ENCODE measurements around the gene TAF11. TPM values are rescaled to one million over a fixed set of nuclear protein-coding genes. Genes with fewer than 3 reads are reported as not detected.

The TAF11 gene
- total RNA-seq, 3 donors from 2014 or later (not counting 1 experiment from before 2014, with no cell fraction given), result 34.4 to 41.3 (median 36.2) TPM

GRCh38 chr6:34926655-34927054 lies 38.8 kb upstream of the TAF11 start:
- TF ChIP-seq CTCF (IDR thresholded peaks at IDR 0.05), result no peak
- Histone ChIP-seq H3K9me3 (ENCODE audit: control insufficient read depth, insufficient read depth, low read length) (no peaks in the 10 kb centered on the region), H3K36me3 (ENCODE audit: control insufficient read depth, insufficient read depth, low read length) (no peaks in the 10 kb centered on the region), H3K4me1 (ENCODE audit: control insufficient read depth, insufficient read depth, low read length) (no peaks in the 10 kb centered on the region), H3K27me3 (ENCODE audit: control insufficient read depth, insufficient read depth, low read length) (no peaks in the 10 kb centered on the region), H3K4me3 (ENCODE audit: low read length) (no peak overlapping the region), H3K27ac (ENCODE audit: low read length) (no peak overlapping the region)
- Mint-ChIP-seq H3K9me3 (no peaks in the 10 kb centered on the region), H3K36me3 (no peaks in the 10 kb centered on the region), H3K27ac (no peak overlapping the region), H3K4me1 (peaks cover 22 to 24% of the 10 kb centered on the region in 2 donors), H3K27me3 (ENCODE audit: low read depth in 2 of 2) (no peaks in the 10 kb centered on the region), H3K4me3 (no peak overlapping the region)
- ATAC-seq, result no peak
- intact Hi-C loops (cut with micrococcal nuclease), result no loop called here
- no peak for DNase-seq

- Histone ChIP-seq H3K4me1 (ENCODE audit: control insufficient read depth, insufficient read depth, low read length) (no peaks in the 10 kb centered on the region), H3K4me3 (ENCODE audit: low read length) (no peak overlapping the region), H3K27me3 (ENCODE audit: control insufficient read depth, insufficient read depth, low read length) (no peaks in the 10 kb centered on the region), H3K27ac (ENCODE audit: low read length) (no peak overlapping the region), H3K36me3 (ENCODE audit: control insufficient read depth, insufficient read depth, low read length) (no peaks in the 10 kb centered on the region), H3K9me3 (ENCODE audit: control insufficient read depth, insufficient read depth, low read length) (no peaks in the 10 kb centered on the region)
- H3K36me3 Mint-ChIP-seq, result no peaks in the 10 kb centered on the region
- intact Hi-C loops (cut with micrococcal nuclease), result no loop called here
- WGBS (ENCODE audit: insufficient coverage), result 96% methylated on average over 8 of the region's 9 CpGs
- no peaks in the 10 kb centered on the region for H3K27me3 Mint-ChIP-seq (ENCODE audit: low read depth in 2 of 2)
- no peaks in the 10 kb centered on the region for H3K9me3 Mint-ChIP-seq
- H3K27ac Mint-ChIP-seq, result no peak overlapping the region
- no peak overlapping the region for H3K4me3 Mint-ChIP-seq
- no peak for DNase-seq
- no peak for TF ChIP-seq CTCF (IDR thresholded peaks at IDR 0.05)
- H3K4me1 Mint-ChIP-seq, result peaks cover 19 to 22% of the 10 kb centered on the region in 2 donors
- ATAC-seq, result no peak
Observed at GRCh38 chr6:34924831-34925625, 37.2 kb upstream of the TAF11 start.

- Mint-ChIP-seq H3K27ac (no peak overlapping the region), H3K27me3 (ENCODE audit: low read depth in 2 of 2) (no peaks in the 10 kb centered on the region), H3K9me3 (no peaks in the 10 kb centered on the region), H3K36me3 (no peaks in the 10 kb centered on the region), H3K4me1 (peaks cover 19 to 21% of the 10 kb centered on the region in 2 donors), H3K4me3 (no peak overlapping the region)
- DNase-seq, result no peak
- ATAC-seq, result no peak
- Histone ChIP-seq H3K4me3 (ENCODE audit: low read length) (no peak overlapping the region), H3K36me3 (ENCODE audit: control insufficient read depth, insufficient read depth, low read length) (no peaks in the 10 kb centered on the region), H3K9me3 (ENCODE audit: control insufficient read depth, insufficient read depth, low read length) (no peaks in the 10 kb centered on the region), H3K4me1 (ENCODE audit: control insufficient read depth, insufficient read depth, low read length) (no peaks in the 10 kb centered on the region), H3K27ac (ENCODE audit: low read length) (no peak overlapping the region), H3K27me3 (ENCODE audit: control insufficient read depth, insufficient read depth, low read length) (no peaks in the 10 kb centered on the region)
- 84% methylated on average over 3 of the region's 3 CpGs for WGBS (ENCODE audit: insufficient coverage)
- TF ChIP-seq CTCF (IDR thresholded peaks at IDR 0.05), result no peak
- intact Hi-C loops (cut with micrococcal nuclease), result no loop called here
Observed at GRCh38 chr6:34922177-34922663, 34.4 kb upstream of the TAF11 start.

- Histone ChIP-seq H3K4me3 (ENCODE audit: low read length) (no peak overlapping the region), H3K4me1 (ENCODE audit: control insufficient read depth, insufficient read depth, low read length) (no peaks in the 10 kb centered on the region), H3K27ac (ENCODE audit: low read length) (no peak overlapping the region), H3K36me3 (ENCODE audit: control insufficient read depth, insufficient read depth, low read length) (no peaks in the 10 kb centered on the region), H3K9me3 (ENCODE audit: control insufficient read depth, insufficient read depth, low read length) (no peaks in the 10 kb centered on the region), H3K27me3 (ENCODE audit: control insufficient read depth, insufficient read depth, low read length) (no peaks in the 10 kb centered on the region)
- Mint-ChIP-seq H3K9me3 (no peaks in the 10 kb centered on the region), H3K4me3 (no peak overlapping the region), H3K27ac (no peak overlapping the region), H3K27me3 (ENCODE audit: low read depth in 2 of 2) (no peaks in the 10 kb centered on the region), H3K4me1 (peaks cover 20 to 21% of the 10 kb centered on the region in 2 donors), H3K36me3 (no peaks in the 10 kb centered on the region)
- 100% methylated on average over 4 of the region's 4 CpGs for WGBS (ENCODE audit: insufficient coverage)
- TF ChIP-seq CTCF (IDR thresholded peaks at IDR 0.05), result no peak
- intact Hi-C loops (cut with micrococcal nuclease), result no loop called here
- DNase-seq (no peak), ATAC-seq (no peak)
Observed at GRCh38 chr6:34920097-34920496, 32.3 kb upstream of the TAF11 start.
